Caco-2 (cell line): Measurements from ENCODE around the gene SRSF7. TPM values are rescaled to one million over a fixed set of nuclear protein-coding genes. Genes with fewer than 3 reads are reported as not detected.

Experiments
- BruUV-seq: library from RNA; stranded (reverse); fragments of 400-500 nt; replicated peaks from 2 replicates; lab custom pipeline; 2021; lab: Mats Ljungman, UMichigan
- CTCF ChIA-PET: fragments of 300-600 bp; sonication (Branson Sonifier 250); formaldehyde crosslinking; loops from one replicate; lab custom pipeline; 2022; ENCODE audit warnings: antibody characterized with exemption; lab: Charles Lee
- POLR2A ChIA-PET: fragments of 300-600 bp; sonication (Branson Sonifier 250); formaldehyde crosslinking; loops from one replicate; lab custom pipeline; 2022; ENCODE audit warnings: antibody characterized with exemption; lab: Charles Lee
- DNase-seq, 2 experiments: peaks; one replicate each; pipeline versions ENCODE4 v3.0.0 to v3.0.0-alpha.2; 2020 to 2022
- H3K27me3 ChIP-seq: replicated peaks from 2 replicates; pipeline ENCODE4 v1.6.0; 2011; ENCODE audit warnings: low read length; ENCODE audit not compliant: control insufficient read depth, insufficient read depth
- H3K36me3 ChIP-seq: 2 replicates; pipeline ENCODE4 v1.5.1; 2011; ENCODE audit warnings: low read length; ENCODE audit not compliant: control insufficient read depth, insufficient read depth
- H3K4me1 ChIP-seq: fragments of 250-450 bp; sonication (Bioruptor Pico); 2 replicates; pipeline ENCODE4 v1.5.1; 2020; ENCODE audit warnings: mild to moderate bottlenecking
- H3K4me3 ChIP-seq: 2 replicates; pipeline ENCODE4 v1.5.1; 2011; ENCODE audit warnings: low read depth, mild to moderate bottlenecking, control low read depth, low read length
- H3K9me3 ChIP-seq: fragments of 250-450 bp; sonication (Bioruptor Pico); 2 replicates; pipeline ENCODE4 v1.5.1; 2020; ENCODE audit warnings: mild to moderate bottlenecking, moderate library complexity
- H3K27ac Mint-ChIP-seq: one replicate; pipeline ENCODE4 v1.8.0; 2022; ENCODE audit warnings: mixed read lengths; ENCODE audit not compliant: unreplicated experiment
- H3K27me3 Mint-ChIP-seq: one replicate; pipeline ENCODE4 v1.8.0; 2022; ENCODE audit warnings: mixed read lengths; ENCODE audit not compliant: insufficient read depth, unreplicated experiment
- H3K36me3 Mint-ChIP-seq: one replicate; pipeline ENCODE4 v1.8.0; 2022; ENCODE audit warnings: mild to moderate bottlenecking, mixed read lengths; ENCODE audit not compliant: insufficient read depth, unreplicated experiment
- H3K4me1 Mint-ChIP-seq: one replicate; pipeline ENCODE4 v1.8.0; 2022; ENCODE audit warnings: low read depth, mixed read lengths; ENCODE audit not compliant: unreplicated experiment
- H3K4me3 Mint-ChIP-seq: one replicate; pipeline ENCODE4 v1.8.0; 2022; ENCODE audit warnings: mild to moderate bottlenecking, moderate library complexity, mixed read lengths; ENCODE audit not compliant: unreplicated experiment
- H3K9me3 Mint-ChIP-seq: one replicate; pipeline ENCODE4 v1.8.0; 2022; ENCODE audit warnings: mixed read lengths; ENCODE audit not compliant: unreplicated experiment
- CTCF ChIP-seq, 2 experiments: fragments of 200-600 bp in 1 of 2; IDR thresholded peaks; 1 replicate in 1 of 2; 2 replicates in 1 of 2; pipeline versions ENCODE4 v1.5.1 to v1.8.0; 2011 to 2022; ENCODE audit warnings: antibody characterized with exemption in 1 of 2, control low read depth in 1 of 2, inconsistent platforms in 1 of 2, low read depth in 1 of 2, low read length in 1 of 2, mild to moderate bottlenecking in 1 of 2, moderate library complexity in 1 of 2; ENCODE audit not compliant: insufficient read depth in 1 of 2, severe bottlenecking in 1 of 2, unreplicated experiment in 1 of 2
- intact Hi-C: fragments of 100-400 bp; cut with micrococcal nuclease; formaldehyde crosslinking; loops from one replicate; pipeline ENCODE4 v1.10.0; 2022; ENCODE audit not compliant: unreplicated experiment
- total RNA-seq: library from RNA; stranded (reverse); gene quantifications from 2 replicates; pipeline ENCODE4 v1.2.3, GENCODE V29; 2022

The SRSF7 gene
- total RNA-seq, 1 experiment from 2014 or later: 233 TPM

DNA sequence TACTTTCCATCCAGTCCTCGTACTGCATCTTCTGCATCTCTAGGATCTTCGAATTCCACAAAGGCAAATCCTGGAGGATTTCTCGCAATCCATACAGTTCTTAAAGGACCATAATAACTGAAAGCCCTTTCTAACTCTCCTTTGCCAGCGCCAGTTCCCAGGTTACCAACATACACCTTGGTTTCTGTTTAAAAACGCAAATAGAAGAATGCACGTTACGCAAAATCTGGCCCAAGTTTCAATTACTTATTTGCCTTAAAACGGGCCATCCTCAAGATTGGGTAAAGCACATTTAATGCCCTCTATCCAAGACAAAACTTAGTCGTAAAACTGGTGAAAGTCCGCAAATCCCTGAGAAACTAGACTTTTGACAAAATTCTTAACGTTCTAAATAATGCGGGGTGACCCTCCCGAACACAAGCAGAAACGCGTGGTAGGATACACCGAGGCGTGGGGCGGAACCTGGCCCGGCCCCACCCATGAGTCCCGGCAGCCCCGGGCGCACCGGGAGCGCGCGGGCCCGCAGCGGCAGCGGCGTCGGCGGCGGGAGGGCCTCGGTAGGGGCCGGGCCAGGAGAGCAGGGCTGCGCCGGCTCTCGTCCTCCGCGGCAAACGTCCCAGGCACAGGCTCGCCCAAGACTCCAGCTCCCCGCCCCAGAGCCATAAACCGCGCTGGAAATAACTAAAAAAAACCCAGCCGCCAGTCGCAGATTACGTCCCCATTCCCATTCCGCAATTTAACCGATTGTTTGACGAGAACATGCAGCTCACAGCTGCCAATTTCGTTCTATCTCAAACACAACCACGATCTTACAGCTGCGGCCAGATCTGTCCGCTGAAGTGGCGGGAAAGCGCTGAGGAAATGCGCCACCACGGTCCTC lies 910 bp downstream of the SRSF7 start:
- peak in 1 of 2 experiments; percentile 59 for DNase-seq
- Mint-ChIP-seq H3K4me3 (peak overlapping the region; percentile 99), H3K36me3 (peaks cover 67% of the 10 kb centered on the region), H3K27ac (peak overlapping the region; percentile 100), H3K4me1 (peaks cover 53% of the 10 kb centered on the region), H3K9me3 (no peaks in the 10 kb centered on the region), H3K27me3 (peaks cover 3% of the 10 kb centered on the region)
- intact Hi-C loops: loop anchor here (5.0 kb wide), 2 partner anchors 87 to 373 kb away; partner anchors contain the start of gene ATL2
- ChIA-PET POLR2A (interaction anchor here (0.5 to 2.4 kb wide), 15 partner anchors 11 to 375 kb away, joined by 3 to 38 read pairs (median 6); partner anchors contain the start of genes DHX57, GALM, HNRNPLL and MORN2), CTCF (interaction anchor here (1.0 to 1.1 kb wide), 2 partner anchors 22 to 374 kb away, joined by 3 to 4 read pairs; no protein-coding TSS in a partner anchor)
- Histone ChIP-seq H3K36me3 (peaks cover 6% of the 10 kb centered on the region), H3K27me3 (no peaks in the 10 kb centered on the region), H3K9me3 (no peaks in the 10 kb centered on the region), H3K4me3 (peak overlapping the region; percentile 90), H3K4me1 (peaks cover 35% of the 10 kb centered on the region)
- BruUV-seq: no TSS peak
- TF ChIP-seq CTCF (IDR thresholded peaks at IDR 0.05; ENCODE audit: insufficient read depth in 1 of 2, low read depth in 1 of 2, low read length in 1 of 2, severe bottlenecking in 1 of 2, unreplicated experiment in 1 of 2): no peak

DNA sequence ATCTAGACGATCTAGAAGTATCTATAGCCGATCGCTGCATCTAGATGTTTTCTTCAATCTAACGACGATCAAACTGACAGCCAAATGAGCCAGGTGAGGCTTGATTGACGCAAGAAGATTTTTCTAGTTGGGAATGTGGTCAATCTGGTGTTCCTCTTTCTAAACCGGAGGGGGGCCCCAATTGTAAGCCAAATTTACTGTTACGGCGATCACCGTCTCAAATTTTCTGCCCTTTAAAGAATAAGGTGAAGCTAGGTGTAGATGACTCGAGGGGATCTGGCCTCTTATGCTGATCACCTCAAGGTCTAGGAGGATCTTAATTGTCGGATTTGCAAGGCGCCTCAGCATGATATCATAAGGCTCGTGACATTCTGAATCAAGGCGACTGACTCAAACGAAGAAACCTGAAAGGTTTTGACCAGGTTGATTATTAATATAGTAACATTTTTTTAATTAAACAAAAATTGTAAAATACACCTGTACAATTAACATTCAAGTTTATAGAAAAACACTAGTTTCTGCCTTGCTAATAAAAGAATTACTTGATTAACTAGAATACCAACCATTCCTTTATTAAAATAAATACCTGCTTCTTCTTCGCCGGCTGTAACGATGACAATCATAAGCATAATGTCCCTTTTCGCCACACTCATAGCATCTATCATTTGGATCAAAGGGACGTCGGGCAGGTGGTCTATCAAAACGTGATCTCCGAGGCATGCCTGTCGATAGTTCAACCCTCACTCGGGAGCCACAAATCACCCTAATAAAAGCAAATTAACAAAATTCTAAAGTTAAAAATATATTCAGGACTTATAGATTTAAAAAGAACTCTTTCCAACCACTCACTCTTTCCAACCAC lies 2.0 kb downstream of the SRSF7 start:
- H3K4me3 ChIP-seq: peak overlapping the region; percentile 90
- DNase-seq: no peak
- peak overlapping the region; percentile 99 for H3K4me3 Mint-ChIP-seq
- POLR2A ChIA-PET: interaction anchor here (0.6 kb wide), 1 partner anchor 47 kb away, joined by 3 read pairs; no protein-coding TSS in a partner anchor
- no peaks in the 10 kb centered on the region for H3K27me3 ChIP-seq
- H3K4me1 ChIP-seq: peaks cover 35% of the 10 kb centered on the region
- H3K27ac Mint-ChIP-seq: peak overlapping the region; percentile 100
- TF ChIP-seq CTCF (IDR thresholded peaks at IDR 0.05; ENCODE audit: insufficient read depth in 1 of 2, low read depth in 1 of 2, low read length in 1 of 2, severe bottlenecking in 1 of 2, unreplicated experiment in 1 of 2): no peak
- H3K27me3 Mint-ChIP-seq: peaks cover 3% of the 10 kb centered on the region
- TSS peak; percentile 29 for BruUV-seq
- H3K36me3 Mint-ChIP-seq: peaks cover 78% of the 10 kb centered on the region
- peaks cover 53% of the 10 kb centered on the region for H3K4me1 Mint-ChIP-seq
- no peaks in the 10 kb centered on the region for H3K9me3 ChIP-seq
- H3K9me3 Mint-ChIP-seq: no peaks in the 10 kb centered on the region
- CTCF ChIA-PET: no interaction called here
- H3K36me3 ChIP-seq: peaks cover 6% of the 10 kb centered on the region
- intact Hi-C loops: no loop called here

GRCh38 chr2:38748391-38748790 lies 2.8 kb downstream of the SRSF7 start:
- Histone ChIP-seq H3K36me3 (peaks cover 6% of the 10 kb centered on the region), H3K9me3 (no peaks in the 10 kb centered on the region), H3K4me1 (peaks cover 35% of the 10 kb centered on the region), H3K4me3 (no peak overlapping the region), H3K27me3 (no peaks in the 10 kb centered on the region)
- BruUV-seq: no TSS peak
- Mint-ChIP-seq H3K36me3 (peaks cover 86% of the 10 kb centered on the region), H3K9me3 (no peaks in the 10 kb centered on the region), H3K27ac (no peak overlapping the region), H3K4me3 (peak overlapping the region; percentile 99), H3K27me3 (peaks cover 3% of the 10 kb centered on the region), H3K4me1 (peaks cover 53% of the 10 kb centered on the region)
- ChIA-PET POLR2A (no interaction called here), CTCF (interaction anchor here (0.7 kb wide), 1 partner anchor 61 kb away, joined by 4 read pairs; no protein-coding TSS in a partner anchor)
- no peak for TF ChIP-seq CTCF (IDR thresholded peaks at IDR 0.05; ENCODE audit: insufficient read depth in 1 of 2, low read depth in 1 of 2, low read length in 1 of 2, severe bottlenecking in 1 of 2, unreplicated experiment in 1 of 2)
- intact Hi-C loops: no loop called here
- DNase-seq: no peak
